Hepatocyte (in vitro differentiated cells): Measurements from ENCODE around the gene ABHD17B. TPM values are rescaled to one million over a fixed set of nuclear protein-coding genes. Genes with fewer than 3 reads are reported as not detected.

ENCODE experiments used
- DNase-seq: peaks from one replicate; pipeline ENCODE4 v3.0.0-alpha.2; 2016; ENCODE audit warnings: low spot score
- H2AFZ ChIP-seq: fragments of 200-600 bp; sonication (generic); 2 replicates; pipeline ENCODE4 v1.6.0; 2016; ENCODE audit warnings: antibody characterized with exemption, mild to moderate bottlenecking
- H3K27ac ChIP-seq: fragments of 200-600 bp; sonication (generic); 2 replicates; pipeline ENCODE4 v1.5.1; 2016; ENCODE audit warnings: mild to moderate bottlenecking
- H3K27me3 ChIP-seq: fragments of 200-600 bp; sonication (generic); 2 replicates; pipeline ENCODE4 v1.6.1; 2016
- H3K36me3 ChIP-seq: fragments of 200-600 bp; sonication (generic); replicated peaks from 2 replicates; pipeline ENCODE4 v1.5.1; 2016; ENCODE audit warnings: low read depth; ENCODE audit not compliant: insufficient read depth
- H3K4me1 ChIP-seq: fragments of 200-600 bp; sonication (generic); 2 replicates; pipeline ENCODE4 v1.5.1; 2016; ENCODE audit warnings: mild to moderate bottlenecking, moderate library complexity; ENCODE audit not compliant: insufficient read depth
- H3K4me2 ChIP-seq: fragments of 200-600 bp; sonication (generic); 2 replicates; pipeline ENCODE4 v1.6.0; 2016
- H3K4me3 ChIP-seq: fragments of 200-600 bp; sonication (generic); 2 replicates; pipeline ENCODE4 v1.5.1; 2016; ENCODE audit warnings: mild to moderate bottlenecking
- H3K79me2 ChIP-seq: fragments of 200-600 bp; sonication (generic); 2 replicates; pipeline ENCODE4 v1.6.0; 2017; ENCODE audit warnings: mild to moderate bottlenecking
- H3K9me2 ChIP-seq: fragments of 200-600 bp; sonication (generic); replicated peaks from 2 replicates; pipeline ENCODE4 v1.6.0; 2017; ENCODE audit warnings: mild to moderate bottlenecking; ENCODE audit not compliant: insufficient read depth
- H3K9me3 ChIP-seq: fragments of 200-600 bp; sonication (generic); 2 replicates; pipeline ENCODE4 v1.5.1; 2016; ENCODE audit warnings: low read depth, mild to moderate bottlenecking
- H4K20me1 ChIP-seq: fragments of 200-600 bp; sonication (generic); 2 replicates; pipeline ENCODE4 v1.6.0; 2016; ENCODE audit warnings: mild to moderate bottlenecking; ENCODE audit not compliant: insufficient read depth, poor library complexity, severe bottlenecking
- CTCF ChIP-seq: fragments of 200-600 bp; sonication (generic); IDR thresholded peaks from 2 replicates; pipeline ENCODE4 v1.5.1; 2016; ENCODE audit warnings: antibody characterized with exemption, mild to moderate bottlenecking; ENCODE audit not compliant: poor library complexity
- EZH2 ChIP-seq: fragments of 200-600 bp; sonication (generic); IDR thresholded peaks from 2 replicates; pipeline ENCODE4 v1.6.1; 2016; ENCODE audit warnings: antibody characterized with exemption, mild to moderate bottlenecking, borderline replicate concordance
- EZH2phosphoT487 ChIP-seq: fragments of 200-600 bp; sonication (generic); IDR thresholded peaks from one replicate; pipeline ENCODE4 v1.6.1; 2018; ENCODE audit warnings: antibody characterized with exemption, mild to moderate bottlenecking, low read depth, moderate library complexity; ENCODE audit not compliant: unreplicated experiment, severe bottlenecking
- WGBS: methylation state at CpG from one replicate; pipeline ENCODE4 v1.1.6; 2016; ENCODE audit warnings: low lambda C conversion rate; ENCODE audit errors: missing lambda C conversion rate; 5-methylcytosine and 5-hydroxymethylcytosine counted together
- polyA plus RNA-seq: library from polyadenylated mRNA; unstranded; fragments of >200 nt; fragmentation: Nextera tagmentation; extraction: Ambion mirVana; gene quantifications from 2 replicates; pipeline ENCODE4 v1.2.1, GENCODE V29; 2016
- total RNA-seq: library from RNA; depleted of rRNA; stranded (reverse); fragments of >200 nt; gene quantifications from 2 replicates; pipeline ENCODE4 v1.2.3, GENCODE V29; 2014

Gene ABHD17B
- total and polyA plus RNA-seq, 2 experiments from 2014 or later, result 26.9 to 40.0 TPM

DNA sequence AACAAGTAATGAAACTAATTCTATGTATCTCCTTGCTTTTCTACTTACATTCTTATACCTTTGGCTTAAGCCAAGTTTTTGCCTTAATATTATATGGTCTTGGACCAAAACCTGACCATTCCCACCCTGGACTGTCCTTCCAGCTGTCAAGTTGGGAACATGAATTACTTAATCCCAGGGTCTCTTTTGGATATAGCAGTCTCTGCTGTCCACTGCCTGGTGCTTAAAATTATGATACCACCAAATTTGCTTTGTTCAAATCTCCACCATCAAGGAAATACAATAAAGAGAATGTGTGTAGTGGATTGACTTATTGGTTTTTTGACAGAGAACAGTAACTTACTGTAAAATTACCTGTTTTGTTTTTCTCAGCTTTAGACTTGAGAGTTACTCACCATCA, 66.2 kb downstream of the ABHD17B start:
- H3K9me2 ChIP-seq, result no peaks in the 10 kb centered on the region
- TF ChIP-seq EZH2 (no peak), CTCF (no peak), EZH2phosphoT487 (no peak)
- H3K79me2 ChIP-seq, result no peaks in the 10 kb centered on the region

GRCh38 chr9:71839668-71840067, 71.3 kb downstream of the ABHD17B start:
- no peak overlapping the region for H3K4me2 ChIP-seq
- H4K20me1 ChIP-seq, result no peaks in the 10 kb centered on the region
- H3K27ac ChIP-seq, result no peak overlapping the region
- no peak overlapping the region for H2AFZ ChIP-seq
- TF ChIP-seq CTCF (no peak), EZH2 (no peak), EZH2phosphoT487 (no peak)
- H3K9me3 ChIP-seq, result no peaks in the 10 kb centered on the region
- H3K36me3 ChIP-seq, result no peaks in the 10 kb centered on the region
- no peaks in the 10 kb centered on the region for H3K4me1 ChIP-seq
- WGBS, result 94% methylated on average over 5 of the region's 5 CpGs
- no peaks in the 10 kb centered on the region for H3K9me2 ChIP-seq
- no peak overlapping the region for H3K4me3 ChIP-seq
- no peaks in the 10 kb centered on the region for H3K79me2 ChIP-seq
- no peaks in the 10 kb centered on the region for H3K27me3 ChIP-seq
- DNase-seq, result no peak

More for the DNA sequence above, 66.2 kb downstream of the ABHD17B start:
- Histone ChIP-seq H4K20me1 (no peaks in the 10 kb centered on the region), H2AFZ (no peak overlapping the region), H3K4me2 (no peak overlapping the region), H3K27ac (no peak overlapping the region), H3K4me3 (no peak overlapping the region), H3K27me3 (no peaks in the 10 kb centered on the region), H3K36me3 (no peaks in the 10 kb centered on the region), H3K4me1 (no peaks in the 10 kb centered on the region), H3K9me3 (no peaks in the 10 kb centered on the region)
- no peak for DNase-seq

DNA sequence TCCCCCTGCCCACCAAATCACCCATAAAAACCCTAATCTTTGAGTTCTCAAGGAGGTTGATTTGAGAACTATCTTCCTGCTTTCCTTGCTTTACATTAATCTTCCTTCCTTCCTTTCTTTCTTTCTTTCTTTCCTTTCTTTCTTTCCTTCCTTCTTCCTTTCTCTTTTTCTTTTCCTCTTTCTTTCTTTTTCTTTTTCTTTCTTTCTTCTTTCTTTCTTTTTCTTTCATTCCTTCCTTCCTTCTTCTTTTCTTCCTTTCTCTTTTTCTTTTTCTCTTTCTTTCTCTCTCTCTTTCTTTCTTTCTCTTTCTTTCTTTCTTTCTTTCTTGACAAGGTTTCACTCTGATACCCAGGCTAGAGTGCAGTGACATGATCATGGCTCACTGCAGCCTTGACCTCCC, 75.4 kb downstream of the ABHD17B start:
- H3K9me3 ChIP-seq, result peaks cover 5% of the 10 kb centered on the region

More for the DNA sequence above, 75.4 kb downstream of the ABHD17B start:
- no peak for DNase-seq
- Histone ChIP-seq H2AFZ (no peak overlapping the region), H3K4me1 (no peaks in the 10 kb centered on the region), H4K20me1 (no peaks in the 10 kb centered on the region), H3K36me3 (no peaks in the 10 kb centered on the region), H3K4me2 (no peak overlapping the region), H3K4me3 (no peak overlapping the region), H3K9me2 (no peaks in the 10 kb centered on the region), H3K27ac (no peak overlapping the region), H3K79me2 (no peaks in the 10 kb centered on the region), H3K27me3 (no peaks in the 10 kb centered on the region)
- TF ChIP-seq EZH2phosphoT487, result no peak
- no peak for TF ChIP-seq CTCF
- TF ChIP-seq EZH2, result no peak
